Stimulated activated CD8-positive, alpha-beta memory T cell treated with anti-CD3 and anti-CD28 coated beads, Interleukin-7, amount 100 ng/mL, for 24 hours (primary cell): Measurements from ENCODE around the gene CUZD1.

Experiments
- DNase-seq: peaks from one replicate; pipeline ENCODE4 v3.0.0-alpha.2; 2020; ENCODE audit warnings: low read depth

CUZD1 gene

DNA sequence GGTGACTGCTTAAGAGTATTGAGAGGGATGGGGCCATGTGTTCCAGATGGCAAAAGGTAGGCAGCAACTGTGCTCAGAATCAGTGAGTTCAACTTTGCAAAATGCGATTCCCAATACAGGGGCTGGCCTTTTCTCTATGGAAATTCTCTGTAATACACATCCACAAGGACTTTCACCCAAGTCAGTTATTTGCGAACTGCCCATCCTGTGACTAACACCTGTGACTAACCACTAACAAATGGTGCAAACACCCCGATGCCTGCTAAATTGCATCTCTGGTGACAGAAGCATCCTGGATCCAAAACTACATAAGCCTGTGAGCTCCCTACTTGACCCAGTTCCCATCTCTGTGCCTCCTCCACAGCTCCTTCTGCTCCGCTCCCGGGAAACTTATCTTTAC lies 9.0 kb upstream of the CUZD1 start:
- no peak for DNase-seq

DNA sequence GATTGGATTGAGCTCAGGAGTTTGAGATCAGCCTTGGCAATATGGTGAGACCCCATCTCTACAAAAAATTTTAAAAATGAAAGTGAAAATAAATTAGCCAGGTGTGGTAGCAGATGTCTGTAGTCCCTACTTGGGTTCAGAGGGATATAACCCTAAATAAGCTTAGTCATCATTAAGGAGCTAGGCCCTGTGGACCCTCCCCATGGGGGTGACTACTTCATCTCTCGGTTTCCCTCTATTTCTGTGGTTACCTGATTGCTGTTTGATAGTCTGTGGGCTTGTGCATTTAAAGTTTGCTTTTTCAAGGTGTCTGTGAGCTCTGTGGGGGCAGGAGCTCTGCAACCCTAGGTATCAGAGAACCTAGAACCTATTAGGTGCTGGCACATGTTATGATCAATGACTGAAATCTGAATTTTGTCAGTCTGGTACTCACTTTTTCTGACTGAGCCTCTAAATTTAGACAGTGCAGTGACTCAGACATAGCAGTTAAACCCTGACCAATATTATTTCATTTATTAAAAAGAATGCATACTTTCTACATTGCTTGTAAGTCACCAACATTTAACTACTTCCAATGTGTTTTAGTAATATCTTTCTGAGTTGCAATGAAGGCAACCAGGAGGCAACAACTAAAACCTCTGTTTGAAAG lies 8.1 kb upstream of the CUZD1 start:
- DNase-seq: no peak

DNA sequence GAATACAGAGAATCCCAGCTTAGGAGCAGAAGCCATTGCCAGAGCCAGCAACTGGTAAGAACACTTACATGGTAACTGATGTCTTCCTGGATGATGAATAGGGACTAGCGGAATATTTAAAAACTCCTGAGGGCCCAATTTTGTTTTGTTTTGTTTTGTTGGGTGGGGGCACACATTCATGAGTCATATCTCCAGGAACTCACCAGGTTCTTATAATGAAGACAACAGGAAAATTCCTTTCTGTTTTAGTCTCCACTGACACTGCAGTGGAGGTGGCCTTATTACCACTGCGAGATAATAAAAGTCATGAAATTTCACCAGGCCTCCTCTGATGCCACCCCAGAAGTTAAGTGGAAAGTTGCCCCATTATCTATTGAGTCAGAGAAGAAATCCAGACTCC lies 6.6 kb upstream of the CUZD1 start:
- no peak for DNase-seq

DNA sequence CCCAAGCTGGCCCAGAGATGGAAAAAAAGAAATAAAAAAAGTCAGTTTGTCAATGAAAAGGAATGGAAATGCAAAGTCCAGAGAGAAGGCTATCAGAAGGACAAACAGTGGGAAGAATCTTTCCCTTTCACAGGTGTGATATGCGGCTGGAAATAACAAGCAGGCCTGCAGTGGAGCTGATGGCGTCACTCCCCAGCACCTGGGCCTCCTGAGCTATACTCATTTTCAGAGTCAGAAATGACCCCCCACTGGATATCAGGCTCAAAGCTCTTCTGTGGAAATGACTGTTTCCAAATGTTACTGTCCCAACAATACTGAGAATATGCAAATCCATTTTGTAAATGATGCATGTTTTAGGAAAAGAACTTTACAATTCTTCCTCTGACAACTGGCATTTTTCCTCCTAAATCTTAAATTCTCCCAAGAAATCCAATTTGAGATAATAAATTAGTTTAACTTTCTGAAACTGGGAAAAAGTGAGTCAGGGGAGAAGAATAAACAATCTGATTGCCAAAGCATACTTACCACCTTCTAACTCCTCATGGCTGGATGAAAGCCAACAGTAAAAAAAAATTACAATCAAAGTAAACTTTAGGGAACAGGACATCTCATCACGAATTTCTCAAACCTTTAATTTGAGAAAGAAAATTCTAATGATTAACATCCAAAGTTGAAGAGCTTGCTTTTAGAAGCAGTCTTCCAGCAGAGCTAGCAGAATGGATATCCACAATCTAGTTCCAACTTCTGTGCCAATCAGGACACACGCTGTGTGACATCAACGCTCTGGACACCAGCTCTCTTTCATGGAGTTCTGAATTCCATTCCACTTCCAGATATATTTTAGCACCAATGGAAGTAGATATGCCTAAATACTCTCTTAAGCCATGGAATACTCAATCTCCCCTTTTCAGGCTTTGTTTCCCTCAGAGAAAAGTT lies 5.3 kb upstream of the CUZD1 start:
- DNase-seq: no peak

DNA sequence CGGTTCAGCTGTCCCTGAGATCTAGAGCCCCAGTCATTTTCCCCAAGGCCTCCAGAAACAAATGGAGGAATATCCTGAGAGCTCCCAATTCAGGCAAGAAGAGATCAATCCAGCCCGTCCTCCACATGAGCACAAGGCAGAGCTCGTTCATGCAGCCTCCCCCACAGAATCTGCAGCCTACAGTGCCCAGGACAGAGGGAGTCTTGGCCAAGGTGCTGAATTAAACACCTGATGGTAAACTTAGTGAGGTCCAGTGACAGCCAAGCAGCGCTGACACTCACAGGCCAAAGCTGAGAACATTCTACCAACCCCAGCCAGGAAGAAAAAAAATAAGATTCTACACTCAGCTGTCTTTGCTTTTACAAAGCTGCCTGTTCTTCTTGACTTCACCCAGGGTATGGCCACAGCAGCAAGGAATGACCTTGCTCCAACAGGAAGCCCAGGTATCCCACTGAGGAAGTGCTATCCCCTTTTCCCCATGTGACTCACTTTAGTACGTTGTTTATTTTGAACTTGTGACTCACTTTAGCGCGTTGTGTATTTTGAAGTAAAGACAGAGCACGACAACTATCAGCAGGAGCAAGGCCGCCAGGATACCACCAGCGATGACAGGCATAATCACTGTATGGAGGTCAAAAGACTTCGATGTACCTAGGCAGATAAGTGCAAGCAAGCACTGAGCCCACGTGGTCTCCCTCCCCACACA lies 4.4 kb upstream of the CUZD1 start:
- DNase-seq: no peak

DNA sequence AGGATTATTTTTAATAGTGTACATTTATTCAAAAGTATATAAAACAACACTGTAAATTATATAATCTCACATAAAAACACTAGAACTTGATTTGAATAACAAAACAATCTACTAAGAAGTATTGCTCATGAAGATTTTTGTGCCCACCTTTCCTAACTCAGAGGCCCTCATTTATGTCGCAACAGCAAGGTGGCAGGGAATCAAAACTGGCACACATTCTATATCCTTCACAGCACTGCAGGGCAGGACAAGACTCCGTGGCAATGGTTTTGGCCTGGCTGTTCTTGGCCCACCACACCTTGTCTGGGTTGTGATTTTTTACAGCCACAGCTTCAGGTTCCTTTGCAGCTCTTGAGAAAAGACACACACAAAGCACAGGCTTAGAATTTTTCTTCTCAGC lies 3.4 kb upstream of the CUZD1 start:
- DNase-seq: no peak

DNA sequence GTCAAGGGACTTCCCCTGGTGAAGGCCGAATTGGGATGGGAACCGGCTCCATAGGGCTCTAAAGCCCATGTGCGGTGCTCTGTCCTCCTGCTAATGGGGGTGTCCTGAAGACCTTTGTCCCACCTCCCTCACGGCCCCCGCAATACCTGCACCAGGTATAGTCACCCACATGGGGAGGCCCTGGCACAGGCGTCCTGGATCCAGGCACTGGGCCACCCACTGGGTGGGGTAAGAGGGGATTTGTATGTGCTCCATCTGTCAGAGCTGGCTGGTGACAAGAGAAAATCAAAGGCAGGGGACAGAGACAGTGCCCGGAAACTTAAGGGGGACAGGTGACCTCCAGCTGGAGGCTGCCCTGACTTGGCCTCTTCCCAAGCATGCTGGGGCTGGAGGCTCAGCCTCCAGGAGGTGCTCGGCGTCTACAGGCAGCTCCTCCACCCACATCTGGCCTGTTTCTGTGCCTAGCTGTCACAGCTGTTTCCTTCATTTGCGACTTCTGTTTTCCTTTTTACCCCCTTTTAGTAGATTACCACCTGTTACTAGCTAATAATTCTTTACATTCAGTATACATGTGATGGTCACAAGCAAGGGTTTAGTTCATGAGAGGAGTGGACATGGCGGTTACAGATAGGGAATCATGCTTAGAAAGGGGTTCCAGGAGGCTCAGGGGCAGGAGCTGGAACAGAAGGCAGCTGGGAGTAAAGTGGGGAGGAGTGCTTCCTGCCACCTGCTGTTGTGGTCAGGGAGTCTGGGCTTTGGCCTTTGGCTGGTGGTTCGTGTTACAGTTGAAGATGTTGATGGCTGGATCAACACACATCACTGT lies 2.3 kb upstream of the CUZD1 start:
- DNase-seq: no peak

DNA sequence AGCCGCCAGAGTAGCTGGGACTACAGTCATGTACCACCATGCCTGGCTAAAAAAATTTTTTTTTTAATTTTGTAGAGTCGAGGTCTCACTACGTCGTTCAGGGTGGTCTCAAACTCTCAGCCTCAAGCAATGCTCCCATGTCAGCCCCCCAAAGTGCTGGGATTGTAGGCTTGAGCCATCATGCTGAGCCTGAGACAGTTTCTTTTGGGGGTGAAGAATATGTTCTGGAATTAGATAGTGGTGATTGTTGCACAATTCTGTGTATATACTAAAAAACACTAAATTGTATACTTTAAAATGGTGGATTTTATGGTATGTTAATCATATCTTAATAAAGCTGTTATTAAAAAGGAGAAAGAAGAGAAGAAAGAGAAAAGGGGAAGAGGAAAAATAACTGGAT lies 1.5 kb downstream of the CUZD1 start:
- no peak for DNase-seq

DNA sequence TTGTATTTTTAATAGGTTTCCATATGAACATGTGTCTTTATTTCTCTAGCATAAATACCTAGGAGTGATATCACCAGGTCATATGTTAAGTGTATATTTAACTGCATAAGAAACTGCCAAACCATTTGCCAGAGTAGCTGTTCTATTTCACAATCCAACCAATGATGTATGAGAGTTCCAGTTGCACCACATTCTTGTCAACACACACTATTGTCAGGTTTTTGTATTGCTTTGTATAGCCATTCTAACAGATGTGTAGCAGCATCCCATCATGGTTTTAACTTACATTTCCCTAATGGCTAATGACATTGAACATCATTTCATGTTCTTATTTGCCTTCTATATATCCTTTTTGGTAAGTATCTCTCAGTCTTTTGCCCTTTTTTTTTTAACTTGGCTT lies 4.1 kb downstream of the CUZD1 start:
- DNase-seq: no peak

DNA sequence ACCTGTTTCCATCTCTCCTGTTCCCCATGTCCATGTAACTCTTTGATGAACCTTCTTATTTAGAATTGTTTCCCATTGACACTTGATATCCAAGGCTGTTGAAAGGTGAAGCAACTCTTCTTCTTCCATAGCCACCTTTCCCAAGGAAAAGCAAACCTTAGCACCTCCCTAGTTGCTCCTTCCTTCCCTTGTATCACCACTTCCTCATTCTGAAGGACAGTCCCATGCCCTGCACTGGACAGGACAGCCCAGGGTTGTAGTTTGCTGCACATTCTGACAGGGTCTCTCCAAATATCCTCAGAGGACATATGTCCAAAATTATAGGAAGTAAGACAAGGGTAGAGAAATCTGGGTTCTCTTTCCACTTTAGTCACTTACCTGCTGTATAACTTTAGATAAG lies 6.2 kb downstream of the CUZD1 start:
- DNase-seq: no peak

DNA sequence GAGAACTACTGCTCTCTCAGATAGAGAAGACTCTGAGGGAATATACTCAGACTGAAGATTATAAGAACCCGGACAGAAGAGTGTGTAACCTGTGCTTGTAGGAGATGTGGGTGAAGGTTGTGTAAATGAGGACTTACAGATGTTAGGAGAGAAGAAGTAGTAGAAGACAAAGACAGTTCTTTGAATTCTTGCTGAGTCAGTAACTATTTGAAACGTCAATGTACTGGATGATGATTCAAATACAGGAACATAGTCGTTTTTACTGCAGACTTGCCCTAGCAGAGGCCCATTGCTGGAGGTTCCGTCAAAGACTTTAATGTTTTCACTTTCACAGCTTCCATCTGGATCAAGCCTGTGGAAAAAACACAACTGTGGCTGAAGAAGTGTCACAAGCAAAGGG lies 6.8 kb downstream of the CUZD1 start:
- DNase-seq: no peak

DNA sequence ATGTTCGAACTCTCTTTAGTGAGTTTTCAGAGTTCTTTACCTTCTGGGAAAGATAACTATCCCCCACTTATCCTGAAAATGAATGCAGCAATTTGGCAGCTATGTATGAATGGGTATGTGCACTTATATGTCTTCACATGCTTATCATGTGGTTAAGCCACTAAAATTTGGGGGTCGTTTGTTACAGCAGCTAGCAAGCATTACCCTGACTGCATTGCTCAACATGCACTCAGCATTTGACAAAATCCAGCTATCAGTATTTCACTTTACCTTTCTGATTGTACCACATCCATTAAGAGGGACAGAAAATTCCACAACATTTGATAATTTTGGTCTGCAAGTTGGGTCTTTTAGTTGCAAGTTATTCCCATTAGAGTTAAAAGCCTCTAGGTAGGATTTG lies 9.7 kb downstream of the CUZD1 start:
- no peak for DNase-seq

DNA sequence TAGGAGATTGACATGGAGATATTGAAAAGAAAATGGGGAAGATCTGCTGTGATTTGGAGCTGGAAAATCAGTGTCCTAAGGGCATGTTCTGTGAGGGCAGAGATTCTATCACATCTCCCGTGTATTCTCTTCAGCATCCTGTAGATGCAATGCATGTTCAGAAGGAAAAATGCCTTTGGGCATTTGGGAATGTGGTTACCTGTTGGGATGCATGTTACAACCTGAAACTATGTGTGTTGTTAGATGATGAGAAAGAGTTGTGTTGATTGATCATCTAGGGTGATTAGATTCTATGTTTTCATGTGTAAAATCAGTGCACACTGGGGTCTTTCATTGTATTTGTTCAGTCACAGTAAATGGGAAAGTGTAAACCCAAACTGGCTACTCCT lies 14.7 kb downstream of the CUZD1 start:
- DNase-seq: no peak

DNA sequence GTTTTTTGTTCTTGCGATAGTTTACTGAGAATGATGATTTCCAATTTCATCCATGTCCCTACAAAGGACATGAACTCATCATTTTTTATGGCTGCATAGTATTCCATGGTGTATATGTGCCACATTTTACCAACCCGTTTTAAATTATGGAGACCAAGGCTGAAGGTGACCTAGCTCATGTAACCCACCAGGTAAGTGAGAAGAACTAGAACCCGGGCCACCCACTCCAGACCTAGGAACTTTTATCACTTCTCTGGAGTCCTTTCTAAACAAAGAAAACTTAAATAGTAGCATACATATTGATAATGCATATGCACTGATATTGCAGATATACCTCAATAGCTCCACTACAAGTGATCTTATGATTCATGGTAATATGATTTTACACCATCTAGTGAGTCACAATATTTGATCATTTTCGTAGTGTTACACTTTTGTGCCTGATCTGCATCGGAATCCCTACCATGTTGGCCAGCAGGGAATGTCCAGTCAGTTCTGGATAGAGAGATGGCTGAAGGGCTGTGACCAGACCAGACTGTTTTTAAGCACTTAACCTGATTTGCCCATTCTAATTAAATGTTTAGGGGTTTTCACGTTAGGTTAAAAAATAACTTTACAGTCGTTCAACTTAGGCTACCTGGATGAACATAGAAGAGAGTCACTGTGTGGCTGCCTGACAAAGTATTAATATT lies 15.2 kb downstream of the CUZD1 start:
- DNase-seq: no peak

DNA sequence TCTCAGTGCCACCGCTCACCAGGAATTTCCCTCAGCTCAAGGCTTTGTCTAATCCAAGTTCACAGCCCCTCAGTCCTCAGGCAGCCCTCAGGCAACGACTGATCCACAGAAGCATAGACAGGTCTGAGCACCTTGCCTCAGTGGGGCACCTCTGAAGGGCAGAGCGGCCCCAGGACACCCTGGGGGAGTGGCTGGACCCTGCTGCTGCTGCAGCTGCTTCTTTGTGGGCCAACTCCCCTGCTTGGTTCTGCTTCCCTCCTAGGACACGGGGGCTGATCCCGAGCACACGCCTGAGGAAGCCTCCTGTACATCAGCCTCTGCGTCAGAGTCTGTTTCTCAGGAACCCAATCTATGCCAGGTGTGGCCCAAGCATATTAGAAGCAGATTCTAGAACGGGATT lies 16.2 kb downstream of the CUZD1 start:
- no peak for DNase-seq

DNA sequence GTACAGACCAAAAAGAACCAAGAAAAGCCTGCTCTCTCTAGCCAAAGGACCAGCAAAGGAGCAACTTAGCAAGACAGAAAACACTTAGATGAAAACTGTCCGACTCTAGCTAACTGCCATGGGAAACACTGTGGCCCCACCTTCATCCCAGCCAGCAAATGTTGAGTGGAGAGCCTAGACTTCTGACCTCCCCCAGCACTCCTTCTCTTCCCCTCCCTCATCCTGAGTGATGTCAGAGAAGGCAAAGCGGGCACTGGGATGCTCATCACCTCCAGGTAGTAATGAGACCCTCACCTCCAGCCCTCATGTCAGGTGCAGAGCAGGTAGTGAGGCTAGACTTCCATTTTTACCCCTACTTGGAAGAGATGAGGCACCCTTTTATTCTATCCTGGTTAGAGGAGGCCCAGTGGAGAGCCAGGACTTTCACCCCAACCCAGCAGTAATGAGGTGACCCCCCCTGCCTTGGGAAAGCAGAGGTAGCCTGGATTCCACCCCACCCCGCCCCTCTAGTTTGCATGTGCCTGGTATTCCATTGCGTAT lies 16.9 kb downstream of the CUZD1 start:
- DNase-seq: no peak

DNA sequence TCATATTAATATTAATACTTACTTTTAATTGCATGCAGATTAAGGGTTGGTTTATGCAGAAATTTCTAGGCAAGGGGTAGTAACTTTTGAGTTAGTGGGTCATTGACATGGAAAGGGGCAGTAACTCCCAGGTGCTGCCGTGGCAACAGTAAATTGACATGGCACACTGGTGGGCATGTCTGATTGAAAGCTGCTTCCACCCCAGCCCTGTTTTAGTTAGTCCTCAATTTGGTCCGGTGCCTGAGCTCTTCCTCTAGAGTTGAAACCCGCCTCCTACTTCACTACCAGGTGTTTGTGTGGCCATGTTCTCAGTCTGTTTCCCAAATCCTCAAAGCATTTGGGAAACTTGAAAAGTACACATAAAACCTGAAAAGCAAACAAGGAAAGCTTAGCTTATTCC lies 18.4 kb downstream of the CUZD1 start:
- DNase-seq: no peak

DNA sequence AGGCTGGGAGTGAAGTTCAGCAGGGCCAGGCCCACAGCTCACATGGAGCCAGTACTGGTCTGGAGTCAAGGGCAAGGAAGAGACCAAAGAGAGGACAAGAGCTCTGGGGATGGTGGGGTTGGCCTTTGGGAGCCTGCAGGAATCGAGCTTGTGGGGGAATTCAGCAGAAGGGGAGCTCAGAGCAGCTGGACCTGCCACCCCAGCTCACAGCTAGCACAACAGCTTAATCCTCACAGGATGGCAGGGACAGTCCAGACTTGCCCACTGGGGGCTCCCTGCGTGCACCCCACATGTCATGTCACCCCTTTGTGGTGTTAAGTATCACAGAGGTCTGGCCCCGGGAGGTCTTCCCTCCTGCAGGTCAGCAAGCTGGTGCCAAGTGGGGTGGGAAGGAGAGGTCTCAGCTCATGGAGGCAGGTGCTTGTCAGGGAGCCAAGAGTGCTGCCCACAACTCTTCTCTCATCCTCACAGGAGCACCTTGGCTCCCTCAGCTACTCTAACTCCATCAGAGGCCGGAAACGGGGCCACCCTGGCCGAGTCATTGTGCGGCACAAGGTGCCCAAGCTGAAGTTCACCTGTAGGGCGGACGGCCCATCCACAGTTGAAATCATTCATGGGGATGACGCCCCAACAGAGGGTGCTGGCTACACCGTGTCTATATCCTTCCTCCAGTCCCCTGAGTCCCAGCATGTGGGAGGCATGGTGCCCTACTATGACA lies 22.5 kb downstream of the CUZD1 start:
- no peak for DNase-seq

DNA sequence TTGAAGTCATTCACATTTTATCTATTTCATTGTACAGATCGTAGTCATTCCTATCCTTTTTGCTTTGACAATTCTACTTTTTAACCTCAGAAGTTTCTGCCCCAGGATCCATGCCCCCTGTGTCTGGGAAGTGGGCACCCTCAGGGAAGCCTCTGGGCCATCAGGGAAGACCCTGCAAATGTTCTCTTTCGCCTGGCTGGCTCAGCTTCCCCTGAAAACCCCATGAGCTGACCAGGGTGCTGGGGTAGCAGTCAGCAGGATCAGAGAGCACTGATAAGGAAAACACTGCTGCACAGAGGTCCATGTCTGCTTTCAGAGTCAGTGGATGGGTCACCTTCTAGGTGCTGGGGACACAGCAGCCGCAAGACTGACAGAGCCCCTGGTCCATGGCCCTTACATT lies 23.8 kb downstream of the CUZD1 start:
- DNase-seq: no peak

DNA sequence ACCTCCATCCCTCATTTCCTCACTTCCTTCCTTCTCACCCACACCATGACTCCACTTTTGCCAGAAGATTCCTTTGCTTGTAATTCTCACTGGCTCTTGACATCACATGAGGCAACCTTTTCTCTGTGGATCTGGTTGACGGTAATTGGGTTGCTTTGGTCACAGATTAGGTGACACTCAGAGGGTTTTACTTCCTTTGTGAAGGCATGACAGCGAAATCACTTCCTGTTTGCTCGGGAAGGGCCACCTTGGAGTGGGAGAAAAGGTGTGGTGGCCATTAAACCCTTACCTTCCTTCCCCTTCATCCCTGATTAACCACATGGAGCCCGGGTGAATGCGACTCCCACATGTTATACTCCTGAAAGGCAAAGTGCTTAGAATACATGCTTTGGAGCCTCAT lies 30.2 kb downstream of the CUZD1 start:
- no peak for DNase-seq

DNA sequence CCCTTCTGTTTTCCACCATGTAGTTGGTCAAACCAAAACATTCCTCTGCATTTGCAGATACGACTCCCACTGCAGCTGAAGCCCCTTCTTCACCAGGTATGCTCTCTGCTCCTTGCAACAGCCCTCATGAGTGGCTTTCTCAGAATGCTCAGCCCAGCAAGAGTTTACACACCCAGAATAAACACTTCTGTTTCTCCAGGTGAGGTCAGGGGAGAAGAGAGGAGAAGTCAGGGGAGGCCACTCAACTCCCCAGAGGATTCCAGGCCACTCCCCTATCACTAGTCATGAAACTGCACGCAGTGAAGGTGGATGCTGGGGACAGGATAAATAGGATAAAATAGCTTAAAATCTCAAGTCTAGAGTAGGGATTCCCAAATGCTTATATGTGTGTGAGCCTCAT lies 31.2 kb downstream of the CUZD1 start:
- DNase-seq: no peak
